Measurements from ENCODE around the gene UBE3B.
"Not testable (repeated sequence)": the region's sequence is repeated elsewhere in the genome, so short reads cannot be mapped to it uniquely, and the experiment has no call there.

UBE3B gene

DNA sequence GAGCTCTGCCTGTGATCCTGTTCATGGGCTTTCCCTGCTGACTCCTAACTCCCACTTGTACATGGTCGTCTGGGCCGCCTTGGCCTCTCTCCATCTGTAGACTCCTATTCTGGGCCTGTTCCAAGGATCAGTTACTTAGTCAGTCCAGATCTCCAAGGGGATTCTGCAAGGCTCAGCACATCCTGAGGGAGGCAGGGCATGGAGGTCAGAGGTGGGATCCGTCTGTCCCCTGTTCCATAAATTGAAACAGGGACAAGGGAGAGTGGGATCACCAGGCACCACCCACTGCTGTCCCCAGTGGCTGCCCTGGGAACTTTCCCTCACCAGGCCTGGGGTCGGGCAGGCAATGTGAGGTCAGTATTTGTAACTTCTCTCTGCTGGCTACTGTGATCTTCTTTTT is 43.8 kb upstream of the UBE3B start:
- no peaks in the 10 kb centered on the region for H3K9me3 ChIP-seq
- no peaks in the 10 kb centered on the region for H3K36me3 ChIP-seq
- no peak overlapping the region for H3K27ac ChIP-seq
- H3K4me1 ChIP-seq (ENCODE audit: control insufficient read depth in 1 of 2, insufficient read depth in 1 of 2, low read depth in 1 of 2, low read length in 1 of 2) = no peaks in the 10 kb centered on the region
- no peaks in the 10 kb centered on the region for H3K27me3 ChIP-seq
- H3K4me3 ChIP-seq (ENCODE audit: low read depth in 1 of 2, low read length in 1 of 2) = no peak overlapping the region
- TF ChIP-seq, protein P1, sequence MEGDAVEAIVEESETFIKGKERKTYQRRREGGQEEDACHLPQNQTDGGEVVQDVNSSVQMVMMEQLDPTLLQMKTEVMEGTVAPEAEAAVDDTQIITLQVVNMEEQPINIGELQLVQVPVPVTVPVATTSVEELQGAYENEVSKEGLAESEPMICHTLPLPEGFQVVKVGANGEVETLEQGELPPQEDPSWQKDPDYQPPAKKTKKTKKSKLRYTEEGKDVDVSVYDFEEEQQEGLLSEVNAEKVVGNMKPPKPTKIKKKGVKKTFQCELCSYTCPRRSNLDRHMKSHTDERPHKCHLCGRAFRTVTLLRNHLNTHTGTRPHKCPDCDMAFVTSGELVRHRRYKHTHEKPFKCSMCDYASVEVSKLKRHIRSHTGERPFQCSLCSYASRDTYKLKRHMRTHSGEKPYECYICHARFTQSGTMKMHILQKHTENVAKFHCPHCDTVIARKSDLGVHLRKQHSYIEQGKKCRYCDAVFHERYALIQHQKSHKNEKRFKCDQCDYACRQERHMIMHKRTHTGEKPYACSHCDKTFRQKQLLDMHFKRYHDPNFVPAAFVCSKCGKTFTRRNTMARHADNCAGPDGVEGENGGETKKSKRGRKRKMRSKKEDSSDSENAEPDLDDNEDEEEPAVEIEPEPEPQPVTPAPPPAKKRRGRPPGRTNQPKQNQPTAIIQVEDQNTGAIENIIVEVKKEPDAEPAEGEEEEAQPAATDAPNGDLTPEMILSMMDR (IDR thresholded peaks at IDR 0.05) = no peak

DNA sequence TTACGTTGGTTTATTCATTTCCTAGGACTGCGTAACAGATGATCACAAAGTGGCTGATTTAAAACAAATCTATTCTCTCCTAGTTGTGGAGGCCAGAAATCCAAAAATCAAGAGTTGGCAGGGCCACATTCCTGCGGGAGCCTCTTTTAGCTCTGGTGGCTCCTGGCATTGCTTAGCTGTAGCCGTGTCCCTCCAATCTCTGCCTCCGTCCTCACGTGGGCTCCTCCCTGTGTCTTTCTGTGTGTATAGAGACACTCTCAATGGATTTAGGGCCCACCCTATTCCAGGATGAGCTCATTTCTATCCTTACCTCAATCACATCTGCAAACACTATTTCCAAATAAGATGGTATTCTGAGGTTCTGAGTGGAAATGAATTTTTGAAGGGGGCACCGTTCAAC is 42.9 kb upstream of the UBE3B start:
- no peak overlapping the region for H3K27ac ChIP-seq
- no peaks in the 10 kb centered on the region for H3K9me3 ChIP-seq
- no peaks in the 10 kb centered on the region for H3K27me3 ChIP-seq

DNA sequence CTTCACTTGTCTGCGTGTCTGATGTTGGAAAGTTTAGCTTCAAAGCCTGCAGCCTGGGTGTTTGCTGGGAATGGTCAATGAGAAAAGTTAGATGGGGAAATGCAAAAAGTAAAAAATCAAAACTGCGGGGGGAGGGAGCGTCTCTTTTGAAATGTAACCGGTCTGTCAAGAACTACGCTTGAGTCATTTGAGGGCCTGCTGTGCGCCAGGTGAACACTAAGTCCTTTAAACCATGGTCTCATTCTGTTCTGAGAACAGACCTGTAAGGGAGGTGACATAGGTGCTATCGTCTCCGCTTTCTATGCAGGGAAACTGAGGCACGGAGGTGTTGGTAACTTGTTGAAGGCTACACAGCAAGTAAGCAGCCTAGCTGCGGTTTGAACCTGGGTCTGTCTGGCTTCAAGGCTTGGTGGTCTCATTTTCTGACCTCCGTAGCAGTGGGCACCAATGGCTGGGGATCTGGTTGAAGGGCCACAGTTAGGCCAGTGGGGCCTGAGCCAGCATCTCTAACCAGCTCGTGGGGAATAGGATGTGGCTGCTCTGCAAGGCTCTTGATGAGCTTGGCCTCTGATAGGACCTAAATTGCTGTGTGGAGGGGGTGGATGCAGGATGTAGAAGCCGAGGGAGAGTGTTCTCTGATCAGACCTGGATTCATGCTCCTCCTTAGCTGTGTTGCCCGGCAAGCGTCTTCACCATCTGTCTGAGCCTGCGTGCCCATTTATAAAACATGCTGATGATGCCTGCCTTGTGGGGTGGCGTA is 41.8 kb upstream of the UBE3B start:
- TF ChIP-seq, protein P1 (IDR thresholded peaks at IDR 0.05) = no peak
- Histone ChIP-seq H3K9me3 (no peaks in the 10 kb centered on the region), H3K36me3 (no peaks in the 10 kb centered on the region)

More for the DNA sequence above, 42.9 kb upstream of the UBE3B start:
- Histone ChIP-seq H3K4me1 (ENCODE audit: control insufficient read depth in 1 of 2, insufficient read depth in 1 of 2, low read depth in 1 of 2, low read length in 1 of 2) (no peaks in the 10 kb centered on the region), H3K4me3 (ENCODE audit: low read depth in 1 of 2, low read length in 1 of 2) (no peak overlapping the region), H3K36me3 (no peaks in the 10 kb centered on the region)
- TF ChIP-seq, protein P1 (IDR thresholded peaks at IDR 0.05) = no peak

DNA sequence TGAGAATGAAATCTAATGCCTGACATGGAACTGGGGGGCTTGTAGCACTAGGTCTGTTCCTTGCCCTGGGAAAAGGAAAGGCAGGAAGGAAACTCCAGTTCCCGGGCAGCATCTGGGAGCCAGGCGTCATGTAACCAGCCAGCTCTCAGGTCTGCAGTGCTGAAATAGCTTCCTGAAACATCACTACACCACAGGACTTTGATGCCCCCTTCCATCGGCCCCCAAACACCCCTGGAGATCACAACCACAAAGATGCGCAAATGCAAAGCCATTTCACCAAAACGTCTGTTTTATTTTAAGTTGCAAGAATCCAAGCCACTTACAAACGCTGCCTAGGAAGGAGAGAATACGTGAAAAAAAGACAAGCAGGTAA is 41.3 kb upstream of the UBE3B start:
- H3K4me1 ChIP-seq (ENCODE audit: control insufficient read depth in 1 of 2, insufficient read depth in 1 of 2, low read depth in 1 of 2, low read length in 1 of 2) = no peaks in the 10 kb centered on the region
- TF ChIP-seq, protein P1 (IDR thresholded peaks at IDR 0.05) = no peak
- H3K4me3 ChIP-seq (ENCODE audit: low read depth in 1 of 2, low read length in 1 of 2) = no peak overlapping the region
- H3K27me3 ChIP-seq = no peaks in the 10 kb centered on the region
- no peaks in the 10 kb centered on the region for H3K9me3 ChIP-seq
- H3K36me3 ChIP-seq = no peaks in the 10 kb centered on the region
- no peak overlapping the region for H3K27ac ChIP-seq

More for the DNA sequence above, 41.8 kb upstream of the UBE3B start:
- Histone ChIP-seq H3K4me1 (ENCODE audit: control insufficient read depth in 1 of 2, insufficient read depth in 1 of 2, low read depth in 1 of 2, low read length in 1 of 2) (no peaks in the 10 kb centered on the region), H3K27ac (no peak overlapping the region), H3K4me3 (ENCODE audit: low read depth in 1 of 2, low read length in 1 of 2) (no peak overlapping the region), H3K27me3 (no peaks in the 10 kb centered on the region)

DNA sequence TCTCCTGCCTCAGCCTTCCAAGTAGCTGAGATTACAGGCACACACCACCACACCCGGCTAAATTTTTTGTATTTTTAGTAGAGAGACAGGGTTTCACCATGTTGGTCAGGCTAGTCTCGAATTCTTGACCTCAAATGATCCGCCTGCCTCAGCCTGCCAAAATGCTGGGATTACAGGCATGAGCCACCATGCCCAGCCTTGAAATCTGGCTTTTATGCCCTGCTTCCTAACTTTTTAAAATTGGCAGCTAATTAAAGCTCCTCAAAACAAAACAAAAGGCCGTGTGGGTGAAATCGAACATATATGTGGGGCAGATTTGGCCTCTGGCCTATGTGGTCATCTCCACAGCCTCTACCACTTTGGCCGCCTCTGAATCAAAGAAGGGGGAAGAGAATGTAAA is 38.3 kb upstream of the UBE3B start:
- no peaks in the 10 kb centered on the region for H3K9me3 ChIP-seq
- H3K36me3 ChIP-seq = no peaks in the 10 kb centered on the region
- TF ChIP-seq, protein P1 (IDR thresholded peaks at IDR 0.05) = no peak
- H3K4me1 ChIP-seq (ENCODE audit: control insufficient read depth in 1 of 2, insufficient read depth in 1 of 2, low read depth in 1 of 2, low read length in 1 of 2) = no peaks in the 10 kb centered on the region
- no peak overlapping the region for H3K4me3 ChIP-seq (ENCODE audit: low read depth in 1 of 2, low read length in 1 of 2)
- no peak overlapping the region for H3K27ac ChIP-seq
- H3K27me3 ChIP-seq = no peaks in the 10 kb centered on the region

DNA sequence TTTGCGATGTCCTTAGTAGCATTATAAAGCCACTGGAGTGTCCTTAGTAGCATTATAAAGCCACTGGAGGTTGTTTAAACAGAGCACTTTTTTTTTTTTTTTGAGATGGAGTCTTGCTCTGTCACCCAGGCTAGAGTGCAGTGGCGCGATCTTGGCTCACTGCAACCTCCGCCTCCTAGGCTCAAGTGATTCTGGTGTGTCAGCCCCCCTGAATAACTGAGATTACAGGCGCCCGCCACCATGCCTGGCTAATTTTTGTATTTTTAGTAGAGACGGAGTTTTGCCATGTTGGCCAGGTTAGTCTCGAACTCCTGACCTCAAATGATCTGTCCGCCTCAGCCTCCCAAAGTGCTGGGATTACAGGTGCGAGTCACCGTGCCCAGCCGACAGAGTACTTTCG is 37.5 kb upstream of the UBE3B start:
- not testable (repeated sequence) for H3K27ac ChIP-seq; H3K36me3 ChIP-seq; H3K9me3 ChIP-seq; H3K27me3 ChIP-seq; H3K4me1 ChIP-seq (ENCODE audit: control insufficient read depth in 1 of 2, insufficient read depth in 1 of 2, low read depth in 1 of 2, low read length in 1 of 2); H3K4me3 ChIP-seq (ENCODE audit: low read depth in 1 of 2, low read length in 1 of 2)

Data from neutrophil (primary cell).